Mesendoderm (in vitro differentiated cells): ENCODE results near the gene C21orf58.

Experiments
- DNase-seq: peaks from one replicate; pipeline ENCODE4 v3.0.0; 2013
- H2AK5ac ChIP-seq: 2 replicates; pipeline ENCODE4 v1.6.1; 2013; ENCODE audit warnings: low read length, inconsistent platforms
- H2BK120ac ChIP-seq: 2 replicates; pipeline ENCODE4 v1.6.1; 2013; ENCODE audit warnings: low read depth, mild to moderate bottlenecking, low read length, moderate library complexity, mixed read lengths
- H2BK15ac ChIP-seq: replicated peaks from 2 replicates; pipeline ENCODE4 v1.6.1; 2013; ENCODE audit warnings: low read depth, mild to moderate bottlenecking, moderate library complexity
- H2BK5ac ChIP-seq: 2 replicates; pipeline ENCODE4 v1.6.1; 2013; ENCODE audit warnings: low read length, inconsistent platforms
- H3K18ac ChIP-seq: 2 replicates; pipeline ENCODE4 v1.6.1; 2013; ENCODE audit warnings: mild to moderate bottlenecking, low read length, mixed read lengths
- H3K23ac ChIP-seq: one replicate; pipeline ENCODE4 v1.6.1; 2013; ENCODE audit warnings: low read length
- H3K27ac ChIP-seq: 2 replicates; pipeline ENCODE4 v1.5.1; 2013; ENCODE audit warnings: low read depth, mild to moderate bottlenecking, inconsistent platforms, low read length, moderate library complexity
- H3K27me3 ChIP-seq: 2 replicates; pipeline ENCODE4 v1.6.1; 2013; ENCODE audit warnings: low read length, control low read depth, mild to moderate bottlenecking, inconsistent platforms; ENCODE audit not compliant: insufficient read depth, poor library complexity
- H3K36me3 ChIP-seq: 2 replicates; pipeline ENCODE4 v1.6.1; 2013; ENCODE audit warnings: low read length, inconsistent platforms; ENCODE audit not compliant: control insufficient read depth, insufficient read depth
- H3K4ac ChIP-seq: one replicate; pipeline ENCODE4 v1.6.1; 2013; ENCODE audit warnings: low read depth, mild to moderate bottlenecking, low read length, moderate library complexity
- H3K4me1 ChIP-seq: 2 replicates; pipeline ENCODE4 v1.6.1; 2013; ENCODE audit warnings: low read depth, low read length, inconsistent platforms; ENCODE audit not compliant: control insufficient read depth
- H3K4me2 ChIP-seq: 2 replicates; pipeline ENCODE4 v1.6.1; 2013; ENCODE audit warnings: low read length
- H3K4me3 ChIP-seq: 2 replicates; pipeline ENCODE4 v1.5.1; 2013; ENCODE audit warnings: mild to moderate bottlenecking, low read length
- H3K56ac ChIP-seq: one replicate; pipeline ENCODE4 v1.6.1; 2013; ENCODE audit warnings: low read length
- H3K79me1 ChIP-seq: 2 replicates; pipeline ENCODE4 v1.6.1; 2013; ENCODE audit warnings: low read length, inconsistent platforms
- H3K79me2 ChIP-seq: 2 replicates; pipeline ENCODE4 v1.6.1; 2013; ENCODE audit warnings: mild to moderate bottlenecking, low read length; ENCODE audit not compliant: control insufficient read depth, insufficient read depth
- H3K9ac ChIP-seq: 2 replicates; pipeline ENCODE4 v1.6.1; 2013; ENCODE audit warnings: low read length, inconsistent platforms
- H4K5ac ChIP-seq: one replicate; pipeline ENCODE4 v1.6.1; 2013; ENCODE audit warnings: low read length
- H4K8ac ChIP-seq: one replicate; pipeline ENCODE4 v1.6.1; 2013; ENCODE audit warnings: low read depth, mild to moderate bottlenecking, control low read depth, low read length, moderate library complexity
- WGBS: extraction: QIAGEN DNeasy Blood & Tissue Kit; methylation state at CpG from one replicate; pipeline ENCODE4 v1.1.7; 2013; ENCODE audit warnings: low lambda C conversion rate, missing lambda C conversion rate; ENCODE audit not compliant: insufficient coverage; ENCODE audit errors: extremely low coverage; 5-methylcytosine and 5-hydroxymethylcytosine counted together

C21orf58 gene

GRCh38 chr21:46356005-46356338 is 32.3 kb upstream of the C21orf58 start:
- H3K27ac ChIP-seq = no peak overlapping the region
- no CpG with 5 or more reads among the region's 13 CpGs for WGBS
- no peak overlapping the region for H3K4ac ChIP-seq
- H3K56ac ChIP-seq = no peak overlapping the region
- no peak overlapping the region for H2BK120ac ChIP-seq
- H2AK5ac ChIP-seq = no peak overlapping the region
- H4K8ac ChIP-seq = no peak overlapping the region
- no peak overlapping the region for H2BK5ac ChIP-seq
- H3K79me2 ChIP-seq = no peaks in the 10 kb centered on the region
- H3K4me2 ChIP-seq = no peak overlapping the region
- peaks cover 16% of the 10 kb centered on the region for H3K36me3 ChIP-seq
- no peaks in the 10 kb centered on the region for H3K27me3 ChIP-seq
- H3K4me3 ChIP-seq = no peak overlapping the region
- H4K5ac ChIP-seq = no peak overlapping the region
- no peak overlapping the region for H3K23ac ChIP-seq
- no peaks in the 10 kb centered on the region for H3K4me1 ChIP-seq
- H3K9ac ChIP-seq = no peak overlapping the region
- no peaks in the 10 kb centered on the region for H3K79me1 ChIP-seq
- no peak overlapping the region for H3K18ac ChIP-seq
- no peak overlapping the region for H2BK15ac ChIP-seq
- no peak for DNase-seq

GRCh38 chr21:46355161-46356004 is 31.7 kb upstream of the C21orf58 start:
- no peak overlapping the region for H2BK5ac ChIP-seq
- no peak overlapping the region for H3K27ac ChIP-seq
- H3K56ac ChIP-seq = no peak overlapping the region
- no peak for DNase-seq
- H3K4me1 ChIP-seq = no peaks in the 10 kb centered on the region
- no peaks in the 10 kb centered on the region for H3K27me3 ChIP-seq
- H4K8ac ChIP-seq = no peak overlapping the region
- no CpG with 5 or more reads among the region's 33 CpGs for WGBS
- H3K23ac ChIP-seq = no peak overlapping the region
- H3K4me3 ChIP-seq = no peak overlapping the region
- no peak overlapping the region for H3K18ac ChIP-seq
- H3K4me2 ChIP-seq = no peak overlapping the region
- no peak overlapping the region for H3K4ac ChIP-seq
- H4K5ac ChIP-seq = no peak overlapping the region
- H3K9ac ChIP-seq = no peak overlapping the region
- no peak overlapping the region for H2BK120ac ChIP-seq
- H2AK5ac ChIP-seq = no peak overlapping the region
- H3K79me2 ChIP-seq = no peaks in the 10 kb centered on the region
- H3K36me3 ChIP-seq = peaks cover 16% of the 10 kb centered on the region
- no peak overlapping the region for H2BK15ac ChIP-seq
- no peaks in the 10 kb centered on the region for H3K79me1 ChIP-seq

GRCh38 chr21:46354518-46354917 is 30.8 kb upstream of the C21orf58 start:
- H3K18ac ChIP-seq = no peak overlapping the region

GRCh38 chr21:46354046-46354445 is 30.4 kb upstream of the C21orf58 start:
- Histone ChIP-seq H3K79me2 (no peaks in the 10 kb centered on the region), H3K4me2 (no peak overlapping the region), H3K27ac (no peak overlapping the region), H2AK5ac (no peak overlapping the region), H2BK15ac (no peak overlapping the region), H3K56ac (no peak overlapping the region), H2BK120ac (no peak overlapping the region), H4K8ac (no peak overlapping the region), H3K4me3 (no peak overlapping the region), H3K23ac (no peak overlapping the region), H3K18ac (no peak overlapping the region), H3K4ac (no peak overlapping the region), H3K27me3 (no peaks in the 10 kb centered on the region), H3K9ac (no peak overlapping the region), H3K79me1 (no peaks in the 10 kb centered on the region), H2BK5ac (no peak overlapping the region), H4K5ac (no peak overlapping the region), H3K4me1 (no peaks in the 10 kb centered on the region), H3K36me3 (peaks cover 16% of the 10 kb centered on the region)
- DNase-seq = no peak
- no CpG with 5 or more reads among the region's 16 CpGs for WGBS

More at GRCh38 chr21:46354518-46354917, 30.8 kb upstream of the C21orf58 start:
- Histone ChIP-seq H2AK5ac (no peak overlapping the region), H3K27me3 (no peaks in the 10 kb centered on the region), H3K79me1 (no peaks in the 10 kb centered on the region), H3K36me3 (peaks cover 16% of the 10 kb centered on the region), H2BK120ac (no peak overlapping the region), H3K23ac (no peak overlapping the region), H3K9ac (no peak overlapping the region), H4K5ac (no peak overlapping the region), H3K56ac (no peak overlapping the region), H3K4me2 (no peak overlapping the region), H3K79me2 (no peaks in the 10 kb centered on the region), H3K4ac (no peak overlapping the region), H2BK5ac (no peak overlapping the region), H4K8ac (no peak overlapping the region), H3K27ac (no peak overlapping the region), H3K4me1 (no peaks in the 10 kb centered on the region), H2BK15ac (no peak overlapping the region), H3K4me3 (no peak overlapping the region)
- no CpG with 5 or more reads among the region's 13 CpGs for WGBS
- no peak for DNase-seq

- H2AK5ac ChIP-seq = no peak overlapping the region
- no peak overlapping the region for H3K23ac ChIP-seq
- no peak overlapping the region for H2BK120ac ChIP-seq
- H3K18ac ChIP-seq = no peak overlapping the region
- no peak overlapping the region for H3K4ac ChIP-seq
- no peak overlapping the region for H2BK5ac ChIP-seq
- no peak overlapping the region for H3K27ac ChIP-seq
- H3K56ac ChIP-seq = no peak overlapping the region
- H3K79me2 ChIP-seq = no peaks in the 10 kb centered on the region
- no peak overlapping the region for H4K8ac ChIP-seq
- peaks cover 2% of the 10 kb centered on the region for H3K79me1 ChIP-seq
- H3K4me1 ChIP-seq = no peaks in the 10 kb centered on the region
- H3K36me3 ChIP-seq = peaks cover 18% of the 10 kb centered on the region
- no peak overlapping the region for H3K9ac ChIP-seq
- H3K4me3 ChIP-seq = no peak overlapping the region
- no peak overlapping the region for H3K4me2 ChIP-seq
- no peaks in the 10 kb centered on the region for H3K27me3 ChIP-seq
- no peak overlapping the region for H2BK15ac ChIP-seq
- no peak for DNase-seq
- no CpG with 5 or more reads among the region's 14 CpGs for WGBS
- no peak overlapping the region for H4K5ac ChIP-seq
These were observed 29.2 kb upstream of the C21orf58 start for GRCh38 chr21:46352913-46353312.

- Histone ChIP-seq H3K27me3 (no peaks in the 10 kb centered on the region), H3K4me1 (no peaks in the 10 kb centered on the region), H3K4ac (no peak overlapping the region), H3K56ac (no peak overlapping the region), H3K18ac (no peak overlapping the region), H3K36me3 (peaks cover 22% of the 10 kb centered on the region), H3K9ac (no peak overlapping the region), H2BK15ac (no peak overlapping the region), H3K79me1 (peaks cover 2% of the 10 kb centered on the region), H3K4me2 (no peak overlapping the region), H2AK5ac (no peak overlapping the region), H3K23ac (no peak overlapping the region), H2BK5ac (no peak overlapping the region), H3K79me2 (no peaks in the 10 kb centered on the region), H4K5ac (no peak overlapping the region), H4K8ac (no peak overlapping the region), H3K27ac (no peak overlapping the region), H3K4me3 (no peak overlapping the region), H2BK120ac (no peak overlapping the region)
- WGBS = no CpG with 5 or more reads among the region's 11 CpGs
- no peak for DNase-seq
These were observed 28.5 kb upstream of the C21orf58 start for GRCh38 chr21:46352164-46352515.
